SK-N-SH (cell line): Measurements from ENCODE around the gene MTUS2.

ENCODE experiments used
- CTCF ChIP-seq: fragments of 200-600 bp; sonication (generic); IDR thresholded peaks from 2 replicates; pipeline ENCODE4 v1.6.1; 2017; ENCODE audit warnings: antibody characterized with exemption, mild to moderate bottlenecking, moderate library complexity
- EZH2phosphoT487 ChIP-seq: fragments of 200-600 bp; sonication (generic); IDR thresholded peaks from 2 replicates; pipeline ENCODE4 v1.6.1; 2017; ENCODE audit warnings: low read depth, mixed run types, mild to moderate bottlenecking, antibody characterized with exemption, moderate library complexity, borderline replicate concordance
- JUND ChIP-seq: IDR thresholded peaks from 2 replicates; pipeline ENCODE4 v1.4.0; 2012
- MAX ChIP-seq: IDR thresholded peaks from 2 replicates; pipeline ENCODE4 v1.4.0; 2012; ENCODE audit warnings: low read depth
- NRF1 ChIP-seq: IDR thresholded peaks from 2 replicates; pipeline ENCODE4 v1.6.1; 2012; ENCODE audit warnings: low read depth, mild to moderate bottlenecking, low read length
- YY1 ChIP-seq: IDR thresholded peaks from 2 replicates; pipeline ENCODE4 v1.4.0; 2012; ENCODE audit warnings: low read depth, mild to moderate bottlenecking
- ZBTB33 ChIP-seq: IDR thresholded peaks from 2 replicates; pipeline ENCODE4 v1.4.0; 2012; ENCODE audit warnings: low read depth, borderline replicate concordance

GRCh38 chr13:29508130-29508875 lies 688.2 kb downstream of the MTUS2 start:
- TF ChIP-seq YY1 = no peak
- no peak for TF ChIP-seq JUND
- TF ChIP-seq EZH2phosphoT487 = no peak
- no peak for TF ChIP-seq NRF1
- peak; percentile 96 for TF ChIP-seq CTCF
- no peak for TF ChIP-seq MAX
- no peak for TF ChIP-seq ZBTB33
